GM23338 (cell line): ENCODE results near the gene HIVEP1.

ENCODE experiments used
- POLR2AphosphoS5 ChIP-seq: IDR thresholded peaks from 2 replicates; pipeline ENCODE4 v1.6.1; 2016; ENCODE audit warnings: antibody characterized with exemption, low read depth
- TF ChIP-seq, protein P1 (sequence below), 2 experiments: fragments of 200-600 bp in 1 of 2; sonication (generic) in 1 of 2; conservative IDR thresholded peaks; 2 replicates each; pipeline versions ENCODE4 v1.5.1 to v1.6.1; 2016 to 2017; ENCODE audit warnings: antibody characterized with exemption in 2 of 2, low read depth in 2 of 2, mild to moderate bottlenecking in 2 of 2, moderate library complexity in 1 of 2

DNA sequence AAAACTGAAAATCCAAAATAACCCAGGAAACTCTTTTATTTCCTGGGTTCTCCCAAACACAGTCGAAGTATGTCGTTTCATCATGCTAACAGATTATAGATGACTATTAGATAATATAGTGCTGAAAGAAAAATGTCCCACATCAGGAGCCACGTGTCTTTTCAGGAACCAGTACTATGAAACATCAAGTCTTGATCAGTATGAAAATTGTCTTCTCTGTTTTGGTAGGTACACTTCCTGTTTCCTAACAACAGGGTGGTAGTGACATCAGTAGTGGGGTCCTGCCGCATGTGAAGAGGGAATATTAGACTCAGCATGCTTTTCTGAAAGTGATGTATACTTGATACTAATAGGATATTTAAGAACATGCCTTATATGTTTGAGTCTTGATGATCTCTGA, 136.7 kb downstream of the HIVEP1 start:
- TF ChIP-seq, protein P1, sequence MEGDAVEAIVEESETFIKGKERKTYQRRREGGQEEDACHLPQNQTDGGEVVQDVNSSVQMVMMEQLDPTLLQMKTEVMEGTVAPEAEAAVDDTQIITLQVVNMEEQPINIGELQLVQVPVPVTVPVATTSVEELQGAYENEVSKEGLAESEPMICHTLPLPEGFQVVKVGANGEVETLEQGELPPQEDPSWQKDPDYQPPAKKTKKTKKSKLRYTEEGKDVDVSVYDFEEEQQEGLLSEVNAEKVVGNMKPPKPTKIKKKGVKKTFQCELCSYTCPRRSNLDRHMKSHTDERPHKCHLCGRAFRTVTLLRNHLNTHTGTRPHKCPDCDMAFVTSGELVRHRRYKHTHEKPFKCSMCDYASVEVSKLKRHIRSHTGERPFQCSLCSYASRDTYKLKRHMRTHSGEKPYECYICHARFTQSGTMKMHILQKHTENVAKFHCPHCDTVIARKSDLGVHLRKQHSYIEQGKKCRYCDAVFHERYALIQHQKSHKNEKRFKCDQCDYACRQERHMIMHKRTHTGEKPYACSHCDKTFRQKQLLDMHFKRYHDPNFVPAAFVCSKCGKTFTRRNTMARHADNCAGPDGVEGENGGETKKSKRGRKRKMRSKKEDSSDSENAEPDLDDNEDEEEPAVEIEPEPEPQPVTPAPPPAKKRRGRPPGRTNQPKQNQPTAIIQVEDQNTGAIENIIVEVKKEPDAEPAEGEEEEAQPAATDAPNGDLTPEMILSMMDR (conservative IDR thresholded peaks at IDR 0.05; ENCODE audit: low read depth in 2 of 2): no peak
- TF ChIP-seq POLR2AphosphoS5: no peak
